ENCODE data around the gene SPOCK3. TPM values are rescaled to one million over a fixed set of nuclear protein-coding genes. Genes with fewer than 3 reads are reported as not detected.
"Not testable (repeated sequence)": the region's sequence is repeated elsewhere in the genome, so short reads cannot be mapped to it uniquely, and the experiment has no call there.

The SPOCK3 gene
- total RNA-seq, 1 donor from 2014 or later, result not detected

DNA sequence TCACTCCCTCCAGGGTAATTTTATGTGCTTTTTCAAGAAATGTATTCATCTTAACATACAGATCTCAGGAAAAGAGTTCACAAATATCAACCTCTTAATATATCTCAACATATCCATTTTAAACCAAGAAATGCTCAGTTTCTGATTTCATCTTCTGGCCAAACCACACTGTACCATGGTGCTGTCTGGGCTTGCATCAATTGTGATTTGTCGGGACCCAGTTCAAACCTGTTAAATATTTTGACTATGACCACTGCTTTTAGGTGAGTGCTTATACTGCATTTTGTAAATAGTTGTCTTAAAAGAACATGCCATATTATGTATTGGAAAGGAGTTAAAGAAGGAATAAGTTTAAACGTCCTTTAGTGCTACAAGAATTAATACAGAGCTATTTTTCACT, 352.1 kb downstream of the SPOCK3 start:
- ATAC-seq, result no peak
- no peak for DNase-seq (ENCODE audit: missing footprints)
- intact Hi-C loops (cut with DNase I), result no loop called here

DNA sequence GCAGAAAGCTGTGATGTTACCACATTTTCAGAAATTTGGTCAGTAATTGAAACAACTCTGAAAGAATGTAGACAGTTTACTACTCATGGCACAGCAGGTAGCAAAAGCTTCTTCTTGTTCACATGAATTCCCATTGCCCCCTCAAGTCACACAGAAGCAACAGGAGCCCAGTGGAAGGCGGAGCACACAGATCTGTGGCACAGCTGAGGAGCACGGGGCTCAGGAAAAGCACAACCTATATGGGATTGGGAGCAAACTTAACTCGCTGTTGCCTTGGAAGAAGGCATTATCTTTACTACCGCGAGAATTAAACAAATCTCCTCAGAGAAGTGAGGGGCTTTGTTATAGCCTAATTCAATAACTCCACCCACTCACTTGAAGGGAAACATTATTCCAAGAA, 358.5 kb downstream of the SPOCK3 start:
- intact Hi-C loops (cut with DNase I), result no loop called here
- no peak for DNase-seq (ENCODE audit: missing footprints)
- ATAC-seq, result no peak

DNA sequence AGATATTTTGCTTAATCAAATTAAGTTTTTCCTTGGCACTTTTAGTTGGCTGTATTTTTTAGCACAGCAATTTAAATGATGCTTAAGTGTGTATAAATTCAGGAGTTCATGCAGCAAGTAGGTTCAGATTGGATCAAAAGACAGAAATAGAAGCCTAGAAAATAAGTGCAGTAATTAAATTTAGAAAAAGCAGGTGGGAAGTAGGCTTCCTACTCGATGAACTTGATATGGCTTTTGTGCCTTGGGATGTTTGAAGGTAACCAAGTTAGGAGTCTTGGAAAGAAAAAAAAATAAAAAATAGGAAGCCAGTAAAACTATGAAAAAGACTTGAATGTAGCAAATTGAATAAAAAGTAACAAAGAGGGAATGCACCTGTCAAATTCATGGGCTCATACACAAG, 372.3 kb downstream of the SPOCK3 start:
- ATAC-seq (no peak), DNase-seq (ENCODE audit: missing footprints) (no peak)
- intact Hi-C loops (cut with DNase I), result no loop called here

DNA sequence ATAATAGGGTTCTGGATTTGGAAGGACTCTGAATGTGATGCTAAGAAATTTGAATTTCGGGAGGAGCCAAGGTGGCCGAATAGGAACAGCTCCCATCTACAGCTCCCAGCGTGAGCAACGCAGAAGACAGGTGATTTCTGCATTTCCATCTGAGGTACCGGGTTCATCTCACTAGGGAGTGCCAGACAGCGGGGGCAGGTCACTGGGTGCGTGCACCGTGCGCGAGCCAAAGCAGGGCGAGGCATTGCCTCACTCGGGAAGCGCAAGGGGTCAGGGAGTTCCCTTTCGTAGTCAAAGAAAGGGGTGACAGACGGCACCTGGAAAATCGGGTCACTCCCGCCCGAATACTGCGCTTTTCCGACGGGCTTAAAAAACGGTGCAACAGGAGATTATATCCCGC, 383.9 kb downstream of the SPOCK3 start:
- DNase-seq (ENCODE audit: missing footprints); intact Hi-C loops (cut with DNase I); ATAC-seq: not testable (repeated sequence)

DNA sequence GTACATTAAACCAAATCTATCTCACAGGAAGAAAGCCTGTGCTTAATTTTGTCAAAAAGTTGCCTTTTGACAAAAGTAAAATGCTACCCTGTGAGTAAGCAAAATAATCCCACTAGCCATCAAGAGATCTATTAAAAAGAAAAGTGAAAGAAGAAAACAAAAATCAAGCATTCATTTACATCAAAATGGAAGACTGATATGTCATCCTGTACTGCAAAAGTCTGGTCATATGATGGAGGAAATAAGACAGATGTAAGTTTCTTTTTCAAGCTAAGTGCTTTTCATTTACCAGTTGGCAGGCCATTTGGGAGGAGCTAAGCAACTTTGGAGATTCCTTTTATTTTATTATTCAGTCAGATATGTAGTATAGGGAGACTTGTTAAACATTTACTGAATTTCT, 387.4 kb downstream of the SPOCK3 start:
- intact Hi-C loops (cut with DNase I), result no loop called here
- DNase-seq (ENCODE audit: missing footprints) (no peak), ATAC-seq (no peak)

DNA sequence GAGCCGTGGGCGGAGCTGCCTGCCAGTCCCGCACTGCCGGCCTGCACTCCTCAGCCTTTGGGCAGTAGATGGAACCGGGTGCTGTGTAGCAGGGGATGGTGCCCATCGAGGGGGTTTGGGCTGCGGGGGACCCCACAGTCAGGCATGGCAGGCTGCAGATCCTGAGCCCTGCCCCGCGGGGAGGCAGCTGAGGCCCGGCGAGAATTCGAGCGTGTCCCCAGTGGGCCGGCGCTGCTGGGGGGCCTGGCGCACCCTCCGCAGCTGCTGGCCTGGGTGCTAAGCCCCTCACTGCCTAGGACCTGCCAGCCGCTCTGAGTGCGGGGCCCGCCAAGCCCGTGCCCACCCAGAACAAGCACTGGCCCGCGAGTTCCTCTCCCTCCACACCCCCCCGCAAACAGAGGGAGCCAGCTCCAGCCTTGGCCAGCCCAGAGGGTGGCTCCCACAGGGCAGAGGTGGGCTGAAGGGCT, 391.5 kb downstream of the SPOCK3 start:
- no peak for ATAC-seq

DNA sequence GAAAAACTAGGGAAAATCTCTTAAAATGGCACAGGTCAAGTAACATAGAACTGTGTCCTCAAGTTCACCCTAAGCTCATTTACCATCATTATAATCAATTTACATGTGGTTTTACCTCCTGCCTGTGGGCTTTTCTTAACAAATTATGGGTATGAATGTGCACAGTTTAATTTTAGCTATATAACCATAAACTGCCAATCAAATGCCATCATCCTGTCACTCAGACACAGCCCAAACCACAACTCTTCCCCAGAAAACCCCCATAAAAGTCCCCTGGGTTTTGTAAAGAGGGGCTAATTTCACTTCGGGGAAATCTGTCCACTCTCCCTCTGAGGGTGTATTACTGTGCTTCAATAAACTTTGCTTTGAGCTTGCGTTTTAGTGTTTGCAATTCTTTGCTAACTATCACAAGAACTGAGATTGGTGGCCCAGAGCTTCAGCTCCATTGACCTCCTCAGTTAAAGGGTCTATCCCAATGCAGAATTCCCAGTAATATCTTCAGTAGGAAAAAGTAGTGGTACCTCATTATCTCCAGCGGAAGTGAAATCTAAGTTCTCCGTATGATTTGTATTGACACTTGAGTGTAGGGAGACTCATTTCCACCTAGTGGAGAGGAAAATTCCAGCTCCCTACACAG, 394.6 kb downstream of the SPOCK3 start:
- intact Hi-C loops (cut with DNase I), result no loop called here
- DNase-seq (ENCODE audit: missing footprints) (no peak), ATAC-seq (no peak)

More for the DNA sequence above, 391.5 kb downstream of the SPOCK3 start:
- DNase-seq (ENCODE audit: missing footprints), result no peak
- intact Hi-C loops (cut with DNase I), result no loop called here

DNA sequence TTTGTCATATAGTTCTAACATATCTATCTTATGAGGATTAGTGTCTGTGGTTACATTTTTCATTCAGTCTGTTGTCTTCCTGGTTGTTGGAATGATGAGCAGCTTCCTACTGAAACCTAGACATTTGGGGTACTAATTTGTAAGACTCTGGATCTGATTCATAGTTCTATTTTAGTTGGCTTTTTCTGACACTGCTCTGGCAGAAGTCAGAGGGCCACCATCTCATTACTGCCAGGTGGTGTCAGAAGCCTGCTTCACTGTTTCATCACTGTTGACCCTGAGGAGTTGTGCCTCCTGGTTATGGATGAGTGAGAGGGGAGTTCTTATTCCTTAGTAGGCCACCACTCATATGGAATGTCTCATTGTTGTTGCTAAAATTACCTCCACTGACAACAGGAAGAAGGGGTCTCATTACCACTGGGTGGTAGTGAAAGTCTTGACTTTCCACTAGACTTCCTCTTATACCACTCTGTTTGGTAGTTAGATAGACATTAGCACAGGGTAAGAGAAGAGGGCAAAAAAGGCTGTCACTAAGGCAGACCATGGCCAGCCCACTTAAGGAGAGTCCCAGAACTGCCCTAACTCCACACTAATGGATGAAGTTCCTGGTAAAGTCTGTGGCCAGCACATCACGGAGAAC, 395.2 kb downstream of the SPOCK3 start:
- intact Hi-C loops (cut with DNase I), result no loop called here
- no peak for ATAC-seq
- no peak for DNase-seq (ENCODE audit: missing footprints)

DNA sequence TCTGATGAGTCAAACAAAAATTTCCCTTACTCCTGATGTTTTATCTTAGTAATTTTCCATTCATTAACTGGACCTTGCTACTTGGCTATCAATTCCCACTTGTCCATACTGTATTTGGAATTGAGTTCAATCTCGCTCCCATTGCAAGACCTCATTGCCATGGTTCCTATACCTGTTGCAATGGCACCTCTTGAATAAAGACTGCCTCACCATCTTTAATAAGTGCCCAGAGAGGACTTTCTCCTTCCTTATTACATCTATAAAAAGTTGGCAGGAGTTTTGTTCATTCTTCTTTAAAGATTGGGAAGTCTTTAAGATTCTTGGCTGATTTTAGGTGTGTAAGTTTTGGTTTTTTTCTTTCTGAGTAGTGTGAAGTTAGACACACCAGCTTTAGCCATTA, 397.4 kb downstream of the SPOCK3 start:
- DNase-seq (ENCODE audit: missing footprints), result no peak
- intact Hi-C loops (cut with DNase I), result no loop called here
- no peak for ATAC-seq

DNA sequence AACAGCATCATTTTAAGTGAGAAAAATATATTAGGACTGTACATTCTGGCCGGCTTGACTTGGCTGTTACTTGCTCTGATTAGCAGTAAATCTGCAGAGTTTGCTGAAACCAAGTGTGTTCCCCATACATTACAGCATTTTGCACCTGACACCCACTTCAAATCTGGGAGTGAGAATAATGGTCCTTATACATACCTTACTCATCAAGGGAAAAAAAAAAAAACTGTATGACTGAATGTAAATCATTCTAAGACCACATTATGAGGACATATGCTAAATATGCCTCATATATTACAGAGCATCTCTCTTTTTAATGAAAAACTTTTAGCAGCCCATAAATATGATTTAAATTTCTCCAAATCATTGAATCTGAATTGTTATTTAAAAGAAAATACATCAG, 406.7 kb downstream of the SPOCK3 start:
- DNase-seq (ENCODE audit: missing footprints) (no peak), ATAC-seq (no peak)
- intact Hi-C loops (cut with DNase I), result no loop called here

DNA sequence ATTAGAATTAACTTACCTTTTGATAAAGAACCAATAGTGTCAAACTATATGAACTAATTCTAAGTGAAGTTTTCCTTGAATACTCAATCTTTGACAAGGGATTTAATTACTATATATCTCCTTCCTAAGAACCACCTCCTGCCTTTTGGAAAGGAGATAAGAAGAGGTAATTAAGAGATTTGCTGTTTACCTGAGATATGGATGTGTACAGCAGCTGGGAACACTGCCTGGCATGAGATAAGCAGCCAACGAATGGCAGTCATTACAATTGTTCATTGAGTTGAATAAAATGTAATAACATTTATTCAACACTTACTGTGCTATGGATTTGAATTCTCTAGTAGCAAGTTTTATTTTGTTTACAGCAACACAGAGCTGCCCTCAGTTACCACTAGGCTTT, 407.1 kb downstream of the SPOCK3 start:
- intact Hi-C loops (cut with DNase I), result no loop called here
- ATAC-seq (no peak), DNase-seq (ENCODE audit: missing footprints) (no peak)

DNA sequence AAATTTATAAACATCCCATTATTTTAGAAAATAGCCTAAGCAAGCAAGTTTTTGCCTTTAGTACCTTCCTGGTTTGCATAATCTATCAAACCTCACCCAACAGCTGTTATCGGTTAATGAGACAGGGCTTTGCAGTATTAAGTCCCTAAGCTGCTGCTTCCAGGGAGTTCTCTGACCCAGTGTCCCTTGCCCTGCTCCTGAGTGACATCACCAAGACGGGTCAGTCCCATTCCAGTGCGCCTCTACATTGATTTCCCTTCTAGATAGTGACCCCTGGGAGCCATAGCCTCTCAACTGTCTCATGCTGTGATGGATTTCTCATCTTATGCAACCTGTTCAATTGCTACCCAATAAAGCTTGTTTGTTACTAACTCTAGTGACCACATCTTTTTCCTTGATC, 410.4 kb downstream of the SPOCK3 start:
- ATAC-seq (no peak), DNase-seq (ENCODE audit: missing footprints) (no peak)
- intact Hi-C loops (cut with DNase I), result no loop called here

DNA sequence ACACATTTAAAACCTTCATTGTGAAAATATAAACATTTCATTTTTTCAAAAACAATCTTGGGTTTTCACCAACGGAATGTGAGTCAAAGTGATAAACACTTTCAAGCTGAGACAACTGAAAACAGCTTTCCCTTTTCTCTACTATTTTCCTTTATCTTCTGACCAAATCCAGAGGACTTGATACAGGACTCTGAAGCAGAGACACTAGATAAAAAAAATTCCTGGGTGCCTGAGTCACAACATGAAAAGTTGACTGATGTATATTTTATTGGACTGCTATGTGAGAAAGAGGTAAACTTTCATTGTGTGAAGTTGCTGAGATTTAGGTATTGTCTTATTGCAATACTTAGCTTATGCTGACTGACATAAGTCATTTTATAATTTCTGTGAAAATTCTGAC, 411.2 kb downstream of the SPOCK3 start:
- ATAC-seq, result no peak
- intact Hi-C loops (cut with DNase I), result no loop called here
- DNase-seq (ENCODE audit: missing footprints), result no peak

DNA sequence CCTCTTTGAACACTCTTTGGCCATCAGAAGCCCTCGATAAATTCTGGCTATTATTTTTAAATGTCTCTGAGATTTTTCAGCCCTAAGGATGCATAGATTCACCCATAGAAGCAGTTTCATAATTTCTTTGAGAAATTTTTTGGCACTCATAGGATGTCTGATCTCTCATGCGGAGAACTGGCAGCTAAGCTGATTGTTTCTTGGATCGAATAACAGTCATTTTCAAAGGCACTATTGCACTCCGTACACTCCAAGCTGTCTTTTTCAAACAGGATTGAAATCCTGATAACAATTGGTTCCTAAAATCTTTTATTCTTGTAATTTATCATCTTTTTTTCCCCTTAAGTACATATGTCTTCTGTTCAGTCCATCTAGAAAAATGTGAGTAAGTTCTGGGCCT, 411.9 kb downstream of the SPOCK3 start:
- intact Hi-C loops (cut with DNase I), result no loop called here
- DNase-seq (ENCODE audit: missing footprints), result no peak
- ATAC-seq, result no peak

DNA sequence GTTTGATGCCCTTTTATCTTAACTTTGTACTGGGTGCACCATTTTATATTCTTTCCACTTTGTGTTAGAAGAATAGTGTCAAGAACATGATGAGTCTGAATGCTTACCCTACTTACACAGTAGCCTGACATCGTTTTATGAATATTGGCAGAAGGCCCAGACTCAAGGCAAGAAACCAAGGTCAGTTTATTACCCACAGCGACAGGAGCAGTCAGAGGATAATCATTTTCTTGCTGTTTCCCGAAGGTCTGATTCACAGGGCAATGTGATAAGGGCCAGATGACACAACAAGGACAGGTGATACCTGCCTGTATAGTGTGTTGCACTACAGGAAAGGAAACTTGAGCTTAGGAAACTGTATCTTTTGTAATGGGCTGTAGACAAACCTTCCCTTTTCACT, 417.4 kb downstream of the SPOCK3 start:
- intact Hi-C loops (cut with DNase I), result no loop called here
- ATAC-seq (no peak), DNase-seq (ENCODE audit: missing footprints) (no peak)

DNA sequence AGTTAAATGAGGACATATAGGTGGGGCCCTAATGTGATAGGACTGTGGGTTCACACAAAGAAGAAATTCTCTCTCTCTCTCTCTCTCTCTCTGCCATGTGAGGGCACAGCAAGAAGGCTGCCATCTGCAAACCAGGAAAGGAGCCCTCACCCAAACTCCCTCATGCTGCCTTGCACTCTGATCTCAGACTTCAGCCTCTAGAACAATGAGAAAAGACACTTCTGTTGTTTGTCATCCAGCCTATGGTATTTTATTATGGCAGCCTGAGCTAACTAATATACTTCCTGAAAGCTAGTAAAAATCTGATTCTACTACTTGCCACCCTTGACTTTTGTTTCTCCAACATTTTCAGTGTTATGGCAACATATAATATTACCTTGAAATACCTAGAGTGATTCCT, 425.9 kb downstream of the SPOCK3 start:
- intact Hi-C loops (cut with DNase I), result no loop called here
- DNase-seq (ENCODE audit: missing footprints), result no peak

DNA sequence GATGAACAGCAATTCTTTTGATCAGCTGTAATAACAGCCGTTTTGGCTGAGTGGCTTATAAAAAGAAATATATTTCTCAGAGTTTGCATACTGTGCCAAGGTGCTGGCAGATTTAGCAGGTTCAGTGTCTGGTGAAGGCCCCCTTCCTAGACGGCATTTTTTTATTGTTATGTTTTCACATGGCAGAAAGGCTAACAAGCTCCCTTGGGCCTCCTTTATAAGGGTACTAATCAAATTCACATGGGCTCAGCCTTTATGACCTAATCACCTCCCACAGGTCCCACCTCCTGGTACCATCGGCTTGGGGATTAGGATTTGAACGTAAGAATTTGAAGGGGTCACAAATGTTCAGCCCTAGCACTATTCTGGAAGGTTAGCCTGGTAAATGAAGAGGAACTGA, 431.9 kb downstream of the SPOCK3 start:
- DNase-seq (ENCODE audit: missing footprints), result no peak
- ATAC-seq, result no peak
- intact Hi-C loops (cut with DNase I), result no loop called here

More for the DNA sequence above, 425.9 kb downstream of the SPOCK3 start:
- ATAC-seq, result no peak

DNA sequence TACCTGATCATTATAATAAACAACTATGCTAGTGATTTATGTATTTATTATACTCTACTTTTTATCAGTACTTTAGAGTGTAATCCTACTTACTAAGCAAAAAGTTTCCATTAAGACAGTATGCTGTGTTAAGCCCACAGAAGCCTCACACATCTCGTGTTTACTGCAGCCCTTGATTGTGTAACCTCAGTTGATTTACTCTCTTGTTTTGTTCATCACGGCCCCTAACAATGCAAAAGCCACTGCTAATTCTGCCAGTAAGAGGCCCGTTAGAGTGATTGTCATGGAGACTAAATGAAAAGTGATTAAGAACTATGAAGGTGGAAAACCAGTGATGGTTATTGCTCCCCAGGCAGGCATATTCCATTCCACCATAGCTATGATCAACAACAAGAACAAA, 436.2 kb downstream of the SPOCK3 start:
- intact Hi-C loops (cut with DNase I), result no loop called here
- ATAC-seq, result no peak
- no peak for DNase-seq (ENCODE audit: missing footprints)

DNA sequence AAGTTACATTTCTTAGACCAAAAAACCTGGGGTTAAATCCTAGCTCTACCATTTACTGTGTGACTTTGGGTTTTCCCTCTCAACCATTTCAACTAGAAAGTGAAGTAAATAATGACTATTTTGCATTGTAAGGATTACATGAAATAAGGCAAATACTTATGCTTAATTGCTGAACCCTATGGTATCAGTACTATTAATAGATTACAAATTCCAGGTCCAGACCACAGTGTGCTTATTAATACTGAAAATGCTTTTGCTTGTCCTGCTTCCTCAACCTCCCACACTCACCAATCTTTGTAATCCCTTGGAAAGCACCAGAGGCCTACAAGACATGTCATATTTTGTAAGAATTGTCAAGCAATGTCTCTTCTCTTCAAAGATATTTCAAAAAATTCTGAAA, 456.5 kb downstream of the SPOCK3 start:
- ATAC-seq (no peak), DNase-seq (ENCODE audit: missing footprints) (no peak)
- intact Hi-C loops (cut with DNase I), result no loop called here

DNA sequence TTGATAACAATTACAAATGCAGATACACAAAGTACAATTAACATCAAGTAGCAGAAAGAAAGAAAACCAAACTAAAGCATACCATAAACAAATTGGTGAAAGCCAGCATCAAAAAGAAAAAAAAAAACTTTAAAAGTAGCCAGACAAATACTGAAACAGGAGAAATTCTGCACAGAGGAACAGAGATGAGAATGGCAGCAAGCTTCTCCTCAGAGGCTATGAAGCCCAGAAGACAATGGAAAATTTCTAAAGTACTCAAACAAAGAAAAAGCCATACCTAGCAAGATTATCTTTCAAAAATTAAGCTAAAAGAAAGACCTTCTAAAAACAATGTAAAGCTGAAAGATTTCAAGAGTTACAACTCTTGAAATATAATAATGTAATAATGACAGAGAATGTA, 471.3 kb downstream of the SPOCK3 start:
- ATAC-seq (no peak), DNase-seq (ENCODE audit: missing footprints) (no peak)
- intact Hi-C loops (cut with DNase I), result no loop called here

DNA sequence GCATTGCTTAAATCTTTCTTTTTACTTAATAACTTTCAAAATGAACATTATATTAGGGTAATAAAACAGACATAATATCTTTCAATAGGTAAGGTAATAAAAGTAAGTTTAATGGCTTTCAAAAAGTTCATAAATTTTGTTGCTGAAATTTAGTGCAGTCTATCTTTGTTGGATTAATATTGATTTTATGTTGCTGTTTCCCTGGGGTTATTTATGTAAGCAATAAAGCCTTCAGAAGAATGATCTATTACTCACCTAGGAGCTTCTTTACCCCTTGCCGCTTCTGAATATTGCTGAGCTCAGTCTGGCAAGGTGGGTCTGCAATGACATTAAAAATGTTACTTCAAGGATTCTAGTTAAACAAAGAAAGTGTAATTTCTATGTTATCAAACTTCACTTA, 492.6 kb downstream of the SPOCK3 start:
- DNase-seq (ENCODE audit: missing footprints), result no peak
- ATAC-seq, result no peak
- intact Hi-C loops (cut with DNase I), result no loop called here

Measured in Right ventricle myocardium inferior (tissue), 1 donor.